OCI-LY1 (cell line): ENCODE results near the gene KCP.

Source experiments
- CTCF ChIP-seq: fragments of 200-600 bp; sonication (generic), shearing (Covaris generic); IDR thresholded peaks from 2 replicates; pipeline ENCODE4 v1.5.1; 2017; ENCODE audit warnings: mild to moderate bottlenecking, antibody characterized with exemption, low read length, moderate library complexity, mixed read lengths
- EZH2 ChIP-seq: fragments of 200-600 bp; sonication (generic), shearing (Covaris generic); IDR thresholded peaks from 2 replicates; pipeline ENCODE4 v1.8.0; 2017; ENCODE audit warnings: borderline replicate concordance, mixed run types, mild to moderate bottlenecking, antibody characterized with exemption, low read length, moderate library complexity, mixed read lengths

GRCh38 chr7:128890306-128891109, 20.0 kb downstream of the KCP start:
- TF ChIP-seq CTCF (no peak), EZH2 (no peak)
